ENCODE results near the gene E2F3. TPM values are rescaled to one million over a fixed set of nuclear protein-coding genes. Genes with fewer than 3 reads are reported as not detected.

Gene E2F3
- total and polyA plus RNA-seq, 2 experiments from 2014 or later: 11.1 to 12.6 TPM

DNA sequence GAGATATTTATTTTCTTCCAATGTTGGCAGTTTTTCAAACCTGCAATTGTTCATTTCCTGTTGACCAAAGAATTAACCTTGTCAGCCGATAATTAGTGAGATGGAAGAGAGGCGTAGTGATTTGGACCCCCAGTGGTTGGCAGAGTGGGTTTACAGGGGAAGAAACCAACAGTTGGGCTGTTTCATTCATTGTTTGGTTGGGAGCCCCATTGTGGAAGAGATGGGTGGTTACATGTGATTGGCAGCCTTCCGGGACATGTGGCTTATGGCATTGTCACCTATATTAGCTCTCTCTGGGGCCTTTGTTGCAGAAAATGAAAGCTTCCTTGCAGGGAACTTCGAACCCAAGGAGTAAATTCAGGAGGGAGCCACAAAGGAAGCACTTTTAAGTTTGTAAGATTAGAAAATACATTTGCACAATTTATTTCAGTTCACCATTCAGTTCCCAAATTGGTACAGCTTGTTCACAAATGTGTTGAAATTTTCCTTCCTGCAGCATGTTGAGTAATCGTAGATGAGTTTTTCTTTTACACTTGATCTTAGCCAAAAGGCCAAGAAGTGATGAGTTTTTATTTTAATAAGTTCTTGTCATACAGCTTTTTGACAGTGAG is 82.3 kb downstream of the E2F3 start:
- Histone ChIP-seq H3K27me3 (no peaks in the 10 kb centered on the region), H3K27ac (peak overlapping the region; percentile 9), H3K36me3 (peaks cover 43% of the 10 kb centered on the region), H3K4me3 (no peak overlapping the region), H3K9me3 (ENCODE audit: low read depth) (no peaks in the 10 kb centered on the region), H3K4me1 (ENCODE audit: low read depth) (no peaks in the 10 kb centered on the region)
- TF ChIP-seq, protein P1, sequence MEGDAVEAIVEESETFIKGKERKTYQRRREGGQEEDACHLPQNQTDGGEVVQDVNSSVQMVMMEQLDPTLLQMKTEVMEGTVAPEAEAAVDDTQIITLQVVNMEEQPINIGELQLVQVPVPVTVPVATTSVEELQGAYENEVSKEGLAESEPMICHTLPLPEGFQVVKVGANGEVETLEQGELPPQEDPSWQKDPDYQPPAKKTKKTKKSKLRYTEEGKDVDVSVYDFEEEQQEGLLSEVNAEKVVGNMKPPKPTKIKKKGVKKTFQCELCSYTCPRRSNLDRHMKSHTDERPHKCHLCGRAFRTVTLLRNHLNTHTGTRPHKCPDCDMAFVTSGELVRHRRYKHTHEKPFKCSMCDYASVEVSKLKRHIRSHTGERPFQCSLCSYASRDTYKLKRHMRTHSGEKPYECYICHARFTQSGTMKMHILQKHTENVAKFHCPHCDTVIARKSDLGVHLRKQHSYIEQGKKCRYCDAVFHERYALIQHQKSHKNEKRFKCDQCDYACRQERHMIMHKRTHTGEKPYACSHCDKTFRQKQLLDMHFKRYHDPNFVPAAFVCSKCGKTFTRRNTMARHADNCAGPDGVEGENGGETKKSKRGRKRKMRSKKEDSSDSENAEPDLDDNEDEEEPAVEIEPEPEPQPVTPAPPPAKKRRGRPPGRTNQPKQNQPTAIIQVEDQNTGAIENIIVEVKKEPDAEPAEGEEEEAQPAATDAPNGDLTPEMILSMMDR (IDR thresholded peaks at IDR 0.05; ENCODE audit: low read depth, low read length): peak; percentile 5
- DNase-seq (ENCODE audit: low read depth in 1 of 2, low spot score in 1 of 2): peak in 1 of 2 donors; percentile 65

DNA sequence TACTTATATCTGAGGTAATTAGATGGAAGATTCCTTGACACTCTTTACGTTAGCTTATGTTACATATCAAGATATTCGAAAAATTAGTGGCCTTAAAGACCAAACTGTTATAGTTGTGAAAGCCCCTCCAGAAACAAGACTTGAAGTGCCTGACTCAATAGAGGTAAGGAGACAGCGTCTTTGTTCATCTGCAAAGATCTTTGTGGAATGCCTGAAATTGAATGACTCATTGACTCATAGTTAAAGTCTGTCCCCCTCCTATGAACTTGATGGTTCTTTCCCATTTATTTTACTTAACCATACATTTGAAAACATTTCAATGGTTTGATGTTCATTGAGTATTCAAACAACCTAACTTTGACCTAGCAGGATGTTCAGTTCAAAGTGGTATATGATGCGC is 85.0 kb downstream of the E2F3 start:
- TF ChIP-seq, protein P1 (IDR thresholded peaks at IDR 0.05; ENCODE audit: low read depth, low read length): no peak
- Histone ChIP-seq H3K27ac (no peak overlapping the region), H3K27me3 (no peaks in the 10 kb centered on the region), H3K4me3 (no peak overlapping the region), H3K36me3 (peaks cover 51% of the 10 kb centered on the region), H3K9me3 (ENCODE audit: low read depth) (no peaks in the 10 kb centered on the region), H3K4me1 (ENCODE audit: low read depth) (no peaks in the 10 kb centered on the region)
- no peak for DNase-seq (ENCODE audit: low read depth in 1 of 2, low spot score in 1 of 2)

DNA sequence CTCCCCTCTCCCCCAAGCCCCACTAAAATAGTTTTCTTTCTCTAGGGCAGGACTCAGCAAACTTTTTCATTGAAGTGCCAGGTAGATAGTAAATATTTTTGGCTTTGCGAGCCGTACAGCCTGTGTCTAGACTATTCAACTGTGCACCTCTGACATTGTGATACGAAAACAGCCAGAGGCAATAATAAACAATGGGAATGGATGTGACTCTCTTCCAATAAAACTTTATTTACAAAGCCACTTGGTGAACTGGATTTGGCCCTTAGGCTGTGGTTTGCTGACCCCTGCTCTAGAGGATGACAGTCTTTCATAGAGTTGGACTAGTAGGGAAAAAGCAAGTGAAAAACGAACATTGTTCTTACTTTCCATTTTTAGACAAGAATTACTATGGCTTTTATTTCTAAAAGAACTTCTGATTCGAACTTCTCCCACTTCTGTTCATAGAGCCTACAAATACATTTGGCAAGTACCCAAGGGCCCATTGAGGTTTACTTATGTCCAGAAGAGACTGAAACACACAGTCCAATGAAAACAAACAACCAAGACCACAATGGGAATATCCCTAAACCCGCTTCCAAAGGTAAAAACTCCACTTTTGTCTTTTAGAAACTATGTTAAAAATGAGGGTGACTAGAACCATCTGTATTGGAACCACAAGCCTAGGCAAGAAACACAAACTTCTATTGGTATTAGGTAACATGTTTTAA is 86.1 kb downstream of the E2F3 start:
- TF ChIP-seq, protein P1 (IDR thresholded peaks at IDR 0.05; ENCODE audit: low read depth, low read length): no peak
- DNase-seq (ENCODE audit: low read depth in 1 of 2, low spot score in 1 of 2): no peak
- H3K4me3 ChIP-seq: no peak overlapping the region
- peaks cover 47% of the 10 kb centered on the region for H3K36me3 ChIP-seq
- peak overlapping the region; percentile 48 for H3K27ac ChIP-seq
- no peaks in the 10 kb centered on the region for H3K9me3 ChIP-seq (ENCODE audit: low read depth)
- no peaks in the 10 kb centered on the region for H3K4me1 ChIP-seq (ENCODE audit: low read depth)
- no peaks in the 10 kb centered on the region for H3K27me3 ChIP-seq

DNA sequence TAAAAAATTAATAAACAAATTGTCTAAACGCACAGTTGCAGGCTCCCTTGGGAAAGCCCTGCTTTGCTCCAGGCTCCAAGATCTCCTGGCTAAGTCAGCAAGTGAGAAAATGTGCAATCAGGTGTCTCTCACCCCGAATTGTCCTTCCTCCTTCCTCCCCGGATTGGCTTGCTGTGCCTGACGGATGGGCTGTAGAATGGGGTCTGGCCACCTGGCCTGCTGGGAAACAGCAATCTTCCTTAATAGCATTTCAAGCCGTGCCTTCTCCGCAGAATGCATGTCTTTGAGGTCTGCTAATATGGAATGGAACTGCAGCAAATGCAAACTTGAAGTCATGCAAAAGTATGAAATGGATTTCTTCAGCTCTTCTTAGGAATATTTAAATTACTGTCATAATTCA is 88.9 kb downstream of the E2F3 start:
- H3K4me3 ChIP-seq: no peak overlapping the region
- no peak overlapping the region for H3K27ac ChIP-seq
- H3K27me3 ChIP-seq: no peaks in the 10 kb centered on the region
- no peaks in the 10 kb centered on the region for H3K4me1 ChIP-seq (ENCODE audit: low read depth)
- H3K36me3 ChIP-seq: peaks cover 37% of the 10 kb centered on the region
- no peak for DNase-seq (ENCODE audit: low read depth in 1 of 2, low spot score in 1 of 2)
- TF ChIP-seq, protein P1 (IDR thresholded peaks at IDR 0.05; ENCODE audit: low read depth, low read length): no peak
- H3K9me3 ChIP-seq (ENCODE audit: low read depth): no peaks in the 10 kb centered on the region

DNA sequence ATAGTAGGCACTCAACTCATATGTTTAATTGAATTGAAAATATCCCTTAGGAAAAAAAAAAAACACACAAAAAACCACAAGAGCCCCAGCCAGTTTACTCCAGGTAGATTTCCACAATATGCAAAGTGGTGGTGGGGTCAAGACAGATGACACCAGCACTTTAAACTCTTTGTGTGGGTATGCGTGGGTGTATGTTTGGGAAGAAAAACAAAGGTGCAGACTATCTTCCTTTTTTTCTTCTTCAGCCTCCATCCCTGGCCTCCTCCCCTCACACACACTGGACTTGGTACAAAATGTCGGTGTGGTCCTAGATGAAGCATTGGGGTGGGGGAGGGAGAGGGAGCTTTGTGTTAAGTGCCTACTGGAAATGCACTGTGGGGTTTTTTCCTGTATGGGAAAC is 90.4 kb downstream of the E2F3 start:
- no peaks in the 10 kb centered on the region for H3K4me1 ChIP-seq (ENCODE audit: low read depth)
- H3K27me3 ChIP-seq: no peaks in the 10 kb centered on the region
- TF ChIP-seq, protein P1 (IDR thresholded peaks at IDR 0.05; ENCODE audit: low read depth, low read length): no peak
- no peak overlapping the region for H3K27ac ChIP-seq
- no peaks in the 10 kb centered on the region for H3K9me3 ChIP-seq (ENCODE audit: low read depth)
- no peak overlapping the region for H3K4me3 ChIP-seq
- DNase-seq (ENCODE audit: low read depth in 1 of 2, low spot score in 1 of 2): no peak
- H3K36me3 ChIP-seq: peaks cover 31% of the 10 kb centered on the region
